NCI-H2107 treated with DMSO at 0.1 percent for 48 hours (cell line): ENCODE data around the gene ZNF516.
"Not testable (repeated sequence)": the region's sequence is repeated elsewhere in the genome, so short reads cannot be mapped to it uniquely, and the experiment has no call there.

Experiments
- DNase-seq: peaks from one replicate; lab custom pipeline; 2025; ENCODE audit not compliant: unreplicated experiment; lab: John Stamatoyannopoulos, UW

ZNF516 gene

DNA sequence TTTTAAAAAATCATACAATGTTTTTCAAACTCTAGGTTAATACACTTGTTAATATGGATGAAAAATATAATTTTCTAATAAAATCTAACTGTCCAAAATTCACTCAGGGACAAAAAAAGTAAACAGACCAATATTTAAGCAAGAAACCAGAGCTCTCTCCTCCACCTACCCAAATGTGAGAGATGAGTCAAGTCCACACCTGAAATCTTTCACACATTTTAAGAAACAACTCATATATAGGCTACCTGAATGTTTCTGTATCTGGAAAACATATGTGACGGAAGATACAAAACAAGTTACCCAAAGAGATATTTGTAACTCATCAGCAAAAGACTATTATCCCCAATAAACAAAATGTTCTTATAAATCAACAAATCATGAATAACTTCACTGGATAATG lies 20.2 kb downstream of the ZNF516 start:
- no peak for DNase-seq

DNA sequence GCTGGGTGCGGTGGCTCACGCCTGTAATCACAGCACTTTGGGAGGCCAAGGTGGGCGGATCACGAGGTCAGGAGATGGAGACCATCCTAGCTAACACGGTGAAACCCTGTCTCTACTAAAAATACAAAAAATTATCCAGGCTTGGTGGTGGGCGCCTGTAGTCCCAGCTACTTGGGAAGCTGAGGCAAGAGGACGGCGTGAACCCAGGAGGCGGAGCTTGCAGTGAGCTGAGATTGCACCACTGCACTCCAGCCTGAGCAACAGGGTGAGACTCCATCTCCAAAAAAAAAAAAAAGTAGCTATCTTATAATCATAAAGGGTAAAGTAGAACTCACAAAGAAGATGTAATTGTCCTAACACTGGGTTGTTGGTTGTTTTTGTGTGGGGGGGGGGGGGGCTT lies 21.5 kb downstream of the ZNF516 start:
- not testable (repeated sequence) for DNase-seq

DNA sequence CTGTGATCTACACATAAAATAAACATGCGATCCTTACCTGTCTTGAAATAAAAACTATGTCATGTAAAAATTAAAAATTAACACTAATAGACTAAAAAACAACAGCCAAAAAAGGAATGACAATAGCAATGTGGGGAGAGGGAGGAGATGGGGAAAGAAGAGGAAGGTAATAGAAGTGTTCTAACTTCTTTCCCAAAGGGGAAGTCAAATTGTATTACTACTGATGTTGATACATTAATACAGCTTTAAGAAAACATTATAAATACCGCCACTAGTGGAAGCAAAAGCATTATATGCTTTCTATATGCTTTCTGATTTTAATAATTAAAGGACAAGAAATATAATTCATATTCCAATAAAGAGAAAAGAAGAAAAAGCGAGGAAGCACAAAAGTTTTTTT lies 22.2 kb downstream of the ZNF516 start:
- no peak for DNase-seq

DNA sequence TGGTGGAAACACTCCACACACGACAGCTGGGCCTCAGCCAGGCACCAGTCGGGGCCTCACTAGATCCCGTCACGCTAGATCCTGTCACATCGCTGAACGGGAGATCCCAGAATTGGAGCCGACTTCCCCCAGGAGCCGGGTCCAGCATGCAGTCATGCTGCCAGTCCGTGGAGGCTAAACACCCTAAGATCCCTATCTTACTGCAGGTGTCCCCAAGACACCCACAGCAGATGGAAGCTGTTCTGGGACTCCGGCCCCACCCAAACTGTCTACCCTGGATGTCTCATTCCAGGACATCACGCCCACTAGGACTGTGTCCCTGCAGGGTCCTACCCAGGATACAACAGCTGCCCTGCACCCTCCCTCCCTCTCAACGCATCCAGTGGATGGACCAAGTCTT lies 23.4 kb downstream of the ZNF516 start:
- DNase-seq = no peak

DNA sequence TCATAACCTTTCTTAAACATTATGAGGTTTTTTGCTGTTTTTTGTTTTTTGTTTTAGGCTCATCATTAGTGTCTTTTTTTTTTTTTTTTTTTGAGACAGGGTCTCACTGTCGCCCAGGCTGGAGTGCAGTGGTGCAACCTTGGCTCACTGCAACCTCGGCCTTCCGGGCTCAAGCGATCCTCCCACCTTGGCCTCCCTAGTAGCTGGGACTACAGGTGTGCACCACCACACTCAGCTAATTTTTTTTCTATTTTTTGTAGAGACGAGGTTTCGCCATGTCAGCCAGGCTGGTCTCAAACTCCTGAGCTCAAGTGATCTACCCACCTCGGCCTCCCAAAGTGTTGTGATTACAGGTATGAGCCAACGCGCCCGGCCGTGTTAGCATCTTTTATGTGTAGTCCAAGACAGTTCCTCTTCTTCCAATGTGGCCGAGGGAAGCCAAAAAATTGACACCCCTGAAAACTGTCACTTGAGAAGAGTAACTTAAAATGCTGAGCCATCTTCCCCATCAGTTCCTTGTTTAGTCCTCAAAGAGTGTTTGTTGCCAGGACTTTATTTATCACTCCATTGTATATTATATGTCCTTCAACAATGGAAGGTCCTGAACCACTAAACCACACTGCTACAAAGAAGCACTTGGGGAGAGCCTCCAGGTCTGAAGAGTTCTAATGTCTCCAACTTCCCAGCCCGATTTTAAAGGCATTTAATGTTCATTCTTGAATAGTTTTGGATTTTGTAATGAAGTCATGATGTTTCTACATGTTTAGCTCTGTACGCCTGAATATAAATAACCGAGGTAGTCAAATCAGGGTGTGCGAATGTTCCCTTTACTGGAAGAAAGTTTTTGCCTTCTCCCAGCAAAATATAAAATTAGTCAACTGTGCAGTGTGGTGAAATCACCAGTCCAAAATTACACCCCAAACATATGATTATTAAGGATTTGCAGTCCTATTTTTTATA lies 26.4 kb downstream of the ZNF516 start:
- no peak for DNase-seq

DNA sequence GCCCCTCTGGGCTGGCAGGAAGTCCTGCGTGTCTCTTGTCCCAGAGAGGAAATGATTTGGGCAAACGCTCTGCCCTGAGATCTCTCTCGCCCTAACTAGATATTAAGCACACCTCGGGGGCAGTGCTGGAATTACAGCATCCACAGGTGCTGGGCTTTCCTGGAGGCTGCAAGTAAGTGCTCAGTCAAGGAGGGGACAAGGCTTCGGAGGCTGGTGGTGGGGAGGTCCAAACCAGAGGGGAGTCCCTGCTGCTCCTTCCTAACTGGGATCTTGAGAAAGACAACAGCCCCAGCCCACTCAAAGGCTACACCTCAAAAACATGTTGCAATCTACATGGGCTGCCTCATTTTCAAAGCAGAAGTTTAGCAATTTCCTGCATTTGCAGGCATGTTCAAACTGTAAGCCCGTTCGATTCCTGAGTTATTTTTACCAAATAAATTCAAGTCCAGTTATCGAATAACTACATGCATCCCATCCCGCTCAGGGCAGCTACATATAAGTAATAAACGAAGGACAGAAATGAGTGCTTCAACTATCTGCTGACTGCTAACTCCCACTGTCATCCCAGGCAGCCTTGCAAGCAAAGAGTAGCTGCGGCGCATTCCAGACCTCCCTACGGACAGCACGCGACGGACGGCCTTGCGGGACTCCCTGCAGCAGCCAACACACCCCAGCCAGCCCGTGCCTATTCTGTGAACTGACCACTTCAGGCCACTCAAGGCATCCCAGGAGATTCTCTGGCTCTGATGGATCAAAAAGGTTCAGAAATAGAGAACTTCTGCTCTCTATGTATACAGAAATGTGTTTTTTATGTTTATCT lies 27.5 kb downstream of the ZNF516 start:
- no peak for DNase-seq

DNA sequence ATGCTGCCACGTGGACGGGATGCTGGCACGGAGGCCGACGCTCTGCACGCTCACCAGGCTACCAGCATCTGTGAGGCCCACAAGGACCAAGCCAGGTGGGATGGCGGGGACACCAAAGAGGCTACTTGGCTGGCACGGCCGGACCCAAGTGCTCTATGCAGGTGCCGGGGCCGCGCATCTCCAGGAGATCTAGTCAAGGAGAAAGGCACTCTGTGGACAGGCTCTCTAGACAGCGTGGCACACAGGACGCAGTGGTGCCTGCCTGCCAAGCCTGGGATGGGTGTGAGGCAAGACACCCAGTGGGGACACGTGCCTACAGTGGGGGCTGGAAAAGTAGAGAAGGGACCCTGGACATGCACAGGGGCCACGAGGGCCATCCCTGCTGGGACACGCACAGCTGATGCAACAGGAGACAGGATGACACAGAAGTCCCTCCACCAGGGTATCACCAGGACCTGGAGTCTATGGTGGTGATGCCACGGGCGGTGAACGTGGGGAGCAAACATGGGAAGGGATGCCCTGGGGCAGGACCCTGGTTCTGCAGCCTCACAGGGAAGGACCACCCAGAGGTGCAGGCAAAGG lies 28.5 kb downstream of the ZNF516 start:
- no peak for DNase-seq

DNA sequence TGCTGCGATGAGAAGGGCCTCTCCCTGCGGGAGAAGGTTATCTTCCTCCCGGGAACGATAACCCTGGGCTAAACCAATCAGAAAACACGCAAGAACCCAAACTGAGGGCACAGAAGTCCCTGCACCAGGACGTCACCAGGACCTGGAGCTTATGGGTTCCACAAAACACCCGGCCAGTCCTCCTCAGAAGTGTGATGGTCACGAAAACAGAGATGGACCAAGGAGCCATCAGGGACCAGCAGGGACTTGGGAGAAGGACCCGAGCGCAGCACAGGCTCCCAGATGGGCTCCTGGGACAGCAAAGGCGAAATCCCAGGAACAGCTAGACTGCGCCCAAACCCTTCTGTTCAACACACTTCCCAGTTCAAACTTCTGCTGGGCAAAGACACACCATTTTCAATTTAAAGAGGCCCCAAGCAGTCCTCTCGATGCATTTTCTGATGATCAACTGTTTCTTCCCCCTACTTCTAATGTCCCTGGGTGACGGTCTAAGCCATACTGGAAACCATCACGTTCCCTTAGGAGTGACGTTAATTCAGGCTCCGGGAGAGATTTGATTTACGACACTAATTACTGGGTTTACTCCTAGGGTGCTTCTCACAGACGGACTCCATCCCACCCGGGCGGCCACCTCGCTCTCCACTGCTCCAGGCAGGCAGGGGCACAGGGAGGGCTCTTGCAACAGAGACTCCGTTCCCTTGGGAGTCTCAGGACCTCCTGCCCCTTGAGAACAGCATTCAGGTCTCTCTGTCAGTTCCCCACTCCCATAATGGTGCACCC lies 29.2 kb downstream of the ZNF516 start:
- DNase-seq = no peak

DNA sequence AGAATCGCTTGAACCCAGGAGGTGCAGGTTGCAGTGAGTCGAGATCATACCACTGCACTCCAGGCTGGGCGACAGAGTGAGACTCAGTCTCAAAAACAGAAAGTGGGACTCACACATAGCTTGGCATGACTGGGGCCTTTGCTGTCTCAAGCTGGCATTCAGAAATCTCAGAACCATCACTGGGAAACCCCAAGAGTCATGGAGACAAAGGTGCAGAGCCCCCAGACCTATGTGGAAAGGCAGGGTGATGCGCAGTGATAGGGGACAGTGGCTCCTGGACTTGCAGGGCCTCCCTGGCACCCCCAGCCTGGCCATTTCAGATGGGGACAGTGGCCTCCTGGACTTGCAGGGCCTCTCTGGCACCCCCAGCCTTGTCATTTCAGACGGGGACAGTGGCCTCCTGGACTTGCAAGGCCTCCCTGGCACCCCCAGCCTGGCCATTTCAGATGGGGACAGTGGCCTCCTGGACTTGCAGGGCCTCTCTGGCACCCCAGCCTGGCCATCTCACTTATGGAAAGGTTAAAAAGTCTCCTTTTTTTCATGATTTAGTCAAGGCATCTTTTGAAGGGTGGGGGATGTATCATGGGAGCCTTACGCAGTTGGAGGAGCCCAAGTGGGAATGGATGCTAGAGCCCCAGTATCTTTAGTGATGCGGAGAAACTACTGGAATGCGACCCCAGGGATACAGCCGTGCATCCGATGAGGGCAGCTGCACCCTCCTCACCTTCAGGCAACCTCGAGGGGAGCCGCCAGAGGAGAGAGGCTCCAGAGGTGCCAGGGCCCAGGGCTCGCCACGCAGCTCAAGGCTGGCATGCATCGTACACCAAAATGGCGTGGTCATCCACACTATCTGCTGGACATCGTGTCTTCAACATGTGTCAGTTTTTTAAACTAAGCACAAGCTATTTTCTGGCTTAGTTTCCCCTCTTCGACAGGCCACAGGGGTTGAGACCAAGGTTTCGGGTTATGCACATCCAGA lies 30.5 kb downstream of the ZNF516 start:
- no peak for DNase-seq

DNA sequence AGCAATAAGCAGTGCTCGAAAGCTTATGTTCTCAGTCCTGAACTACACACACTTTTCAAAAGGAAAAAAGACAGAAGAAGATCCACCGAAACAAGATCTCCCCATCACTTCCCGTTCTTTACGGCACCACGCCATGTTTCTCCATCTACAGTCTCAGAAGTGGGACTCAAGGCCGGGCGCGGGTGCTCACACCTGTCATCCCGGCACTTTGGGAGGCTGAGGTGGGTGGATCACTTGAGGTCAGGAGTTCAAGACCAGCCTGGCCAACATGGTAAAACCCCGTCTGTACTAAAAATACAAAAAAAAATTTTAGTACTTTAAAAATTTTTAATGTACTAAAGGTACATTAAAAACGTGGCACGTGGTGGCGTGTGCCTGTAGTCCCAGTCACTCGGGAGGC lies 31.2 kb downstream of the ZNF516 start:
- DNase-seq = no peak

DNA sequence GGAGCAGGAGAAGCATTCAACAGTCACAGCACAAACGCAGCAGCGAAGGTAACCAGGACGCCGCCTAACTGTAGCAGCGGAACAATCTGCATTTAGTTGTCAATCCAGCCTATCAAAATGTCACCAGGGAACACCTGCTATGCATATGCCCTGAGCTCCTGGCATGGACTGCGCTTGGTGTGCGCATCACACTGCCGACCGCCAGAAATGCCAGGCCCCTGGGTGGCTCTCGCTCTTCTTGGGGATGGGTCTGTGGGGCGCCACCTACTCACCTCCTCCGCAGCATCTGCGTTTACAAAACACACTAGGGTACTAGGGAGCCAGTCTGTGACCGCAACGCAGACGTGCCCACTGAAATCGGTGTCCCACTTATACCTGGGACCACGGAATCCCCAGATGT lies 31.7 kb downstream of the ZNF516 start:
- DNase-seq = no peak

DNA sequence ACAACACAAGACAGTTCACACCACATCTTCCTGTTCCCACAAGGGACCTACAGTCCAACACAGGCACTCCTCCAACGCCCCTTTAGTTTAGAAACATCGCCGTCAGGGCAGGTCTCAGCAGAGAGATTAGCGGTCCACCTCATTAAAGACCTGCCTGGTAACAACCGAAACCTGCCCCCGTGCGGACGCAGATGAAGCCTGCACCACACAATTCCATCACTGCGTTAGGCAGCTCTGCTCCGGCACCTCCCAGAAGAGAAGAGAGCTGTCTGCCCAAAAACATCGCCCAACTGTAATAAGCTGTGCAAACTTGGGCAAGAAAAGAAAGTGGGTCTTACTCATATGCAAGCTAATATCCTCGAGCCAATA lies 32.7 kb downstream of the ZNF516 start:
- no peak for DNase-seq

DNA sequence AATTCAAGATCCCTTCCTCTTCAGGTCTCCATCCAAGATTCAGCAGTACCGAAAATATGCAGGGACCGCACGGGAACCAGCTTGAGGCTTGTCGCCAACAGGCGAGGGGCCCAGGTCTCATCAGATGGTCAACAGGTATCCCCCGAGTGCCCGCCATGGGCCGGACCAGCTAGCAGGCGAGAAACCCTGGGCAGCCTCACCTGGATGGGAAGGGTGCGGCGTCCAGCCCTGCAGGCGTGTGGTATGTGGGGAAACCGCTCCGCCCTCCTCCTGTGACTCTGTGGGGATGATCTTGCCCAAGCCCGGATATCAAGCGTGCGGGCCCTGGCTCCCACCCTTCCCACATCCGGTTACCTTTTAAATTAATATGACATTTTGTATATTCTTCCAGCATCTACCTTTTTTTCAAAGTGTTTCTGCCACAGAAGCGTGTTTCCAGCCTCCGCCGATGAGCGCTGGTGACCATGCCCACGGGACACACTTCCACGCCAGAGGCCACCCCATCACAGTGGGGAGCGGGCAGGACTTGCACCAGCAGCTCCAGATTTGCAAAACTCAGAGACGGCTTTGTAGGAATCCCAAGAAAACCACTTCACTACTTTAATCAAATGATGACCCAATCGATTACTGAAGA lies 33.2 kb downstream of the ZNF516 start:
- no peak for DNase-seq

DNA sequence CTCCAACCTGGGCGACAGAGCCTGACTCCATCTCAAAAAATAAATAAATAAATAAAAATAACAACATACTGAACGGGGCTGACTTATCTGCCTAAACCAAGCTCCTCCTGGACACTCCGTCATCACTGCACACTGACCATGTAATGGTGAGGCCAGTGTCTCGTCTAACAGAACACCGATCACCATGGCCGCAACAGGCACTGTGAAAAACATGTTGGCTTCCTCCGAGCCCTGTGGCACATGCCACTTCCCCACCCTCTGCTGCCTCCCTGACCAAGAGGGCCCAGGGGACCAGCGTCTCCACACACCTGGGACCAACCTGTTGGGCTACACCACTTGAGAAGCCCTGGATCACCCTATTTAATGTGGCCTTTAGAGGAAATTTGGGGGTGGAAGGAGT lies 33.9 kb downstream of the ZNF516 start:
- no peak for DNase-seq

DNA sequence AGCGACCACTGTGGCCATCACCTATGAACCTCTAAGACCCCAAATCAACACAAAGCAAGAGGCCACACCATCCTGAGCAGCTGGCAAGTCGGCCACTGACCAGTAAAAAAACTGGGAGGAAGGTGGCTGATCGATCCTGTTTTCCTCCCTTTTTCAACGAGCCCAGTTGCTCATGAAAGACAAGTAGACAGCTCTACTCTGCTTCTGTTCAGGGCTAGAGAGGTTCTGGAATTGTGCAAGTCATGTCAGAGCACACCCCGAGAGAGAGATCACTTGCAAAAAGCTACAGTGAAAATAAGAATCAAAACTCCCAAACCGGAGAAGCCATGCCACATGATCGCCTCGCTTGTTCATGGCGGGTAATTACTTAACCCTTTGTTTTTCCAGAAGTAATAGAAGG lies 34.6 kb downstream of the ZNF516 start:
- DNase-seq = no peak

DNA sequence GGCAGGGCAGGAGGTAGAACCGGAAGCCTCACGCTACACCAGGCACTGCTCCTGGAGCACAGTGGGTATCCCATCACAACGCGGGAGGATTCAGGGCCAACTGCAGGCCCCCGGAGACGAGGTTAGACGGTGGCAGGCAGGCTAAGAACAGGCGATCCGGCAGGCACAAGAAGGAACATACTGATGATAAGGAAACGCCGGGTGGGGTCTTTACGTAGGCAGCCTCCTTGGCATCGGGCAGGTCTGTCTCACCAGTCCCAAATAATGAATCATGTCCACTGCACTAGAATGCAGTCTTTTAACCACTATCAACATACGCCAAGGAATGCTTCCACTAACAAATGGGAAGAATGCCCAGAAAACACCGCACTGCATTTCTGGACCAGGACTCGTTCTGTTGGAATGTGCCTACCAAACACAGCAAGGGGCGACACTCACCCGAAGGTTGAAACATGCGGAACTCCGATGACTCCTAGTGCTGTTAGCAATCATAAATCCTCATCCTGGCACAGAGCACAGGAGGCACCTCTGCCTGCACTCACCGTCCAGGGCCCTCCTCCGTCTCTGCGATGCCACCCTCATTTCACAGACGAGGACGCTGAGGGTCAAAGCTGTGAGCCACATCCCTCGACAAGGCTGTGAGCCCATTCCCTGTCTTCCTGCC lies 35.2 kb downstream of the ZNF516 start:
- DNase-seq = no peak

DNA sequence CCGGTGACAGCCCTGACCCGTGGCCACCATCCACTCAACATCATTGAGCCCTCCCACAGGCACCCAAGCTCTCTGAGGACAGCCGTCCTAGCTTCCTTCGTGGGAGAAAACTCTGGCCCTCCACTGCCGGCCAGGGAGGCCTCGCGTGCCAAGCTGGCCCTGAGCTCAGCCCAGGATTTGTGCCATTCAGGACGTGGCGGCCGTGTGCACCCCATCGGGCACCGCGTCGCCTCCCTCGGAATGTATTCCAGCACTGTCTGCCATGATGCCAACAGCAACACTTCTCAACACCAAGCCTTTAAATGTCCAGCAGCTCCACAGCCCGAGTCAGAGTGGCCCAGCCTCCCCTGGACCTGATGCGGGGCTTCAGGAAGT lies 35.7 kb downstream of the ZNF516 start:
- DNase-seq = no peak

DNA sequence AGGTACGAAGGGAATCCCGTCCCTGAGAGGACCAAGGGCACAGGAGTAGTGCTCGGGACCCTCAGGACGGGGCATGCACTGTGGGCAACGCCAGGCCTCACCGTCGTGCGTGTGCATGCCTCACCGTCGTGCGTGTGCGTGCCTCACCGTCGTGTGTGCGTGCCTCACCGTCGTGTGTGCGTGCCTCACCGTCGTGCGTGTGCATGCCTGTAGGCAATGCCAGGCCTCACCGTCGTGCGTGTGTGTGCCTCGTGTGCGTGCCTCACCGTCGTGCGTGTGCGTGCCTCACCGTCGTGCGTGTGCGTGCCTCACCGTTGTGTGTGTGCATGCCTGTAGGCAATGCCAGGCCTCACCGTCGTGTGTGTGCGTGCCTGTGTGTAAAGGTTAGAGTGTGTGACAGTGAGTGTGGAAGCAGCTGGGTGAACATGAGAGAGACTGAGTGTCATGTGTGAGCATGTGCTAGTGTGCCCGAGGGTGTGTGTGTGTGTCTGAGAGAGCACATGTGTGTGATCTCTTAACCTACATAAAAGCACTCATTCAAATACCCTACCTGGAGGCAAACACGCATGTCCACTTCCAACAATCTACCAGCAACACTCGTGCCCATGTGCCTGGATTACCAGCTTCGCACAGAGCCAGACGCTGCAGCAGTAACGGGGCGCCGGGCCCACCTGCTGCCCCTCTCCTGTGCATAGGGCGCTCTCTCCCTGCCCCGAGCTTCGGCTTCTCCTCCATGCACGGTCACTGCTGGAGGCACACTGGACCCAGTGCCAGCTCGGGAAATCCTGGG lies 36.3 kb downstream of the ZNF516 start:
- no peak for DNase-seq
